ENCODE measurements around the gene HCK.

Gene HCK

GRCh38 chr20:32134026-32134425, 82.0 kb downstream of the HCK start:
- Histone ChIP-seq H3K27me3 (replicated peaks; ENCODE audit: control insufficient read depth, insufficient read depth, low read length, poor library complexity, severe bottlenecking) (no peaks in the 10 kb centered on the region), H3K4me3 (ENCODE audit: insufficient read depth, low read depth, low read length, poor library complexity, severe bottlenecking) (no peak overlapping the region), H3K9me3 (ENCODE audit: control insufficient read depth, low read length) (no peaks in the 10 kb centered on the region), H3K4me1 (ENCODE audit: control insufficient read depth, insufficient read depth, low read length, poor library complexity, severe bottlenecking) (no peaks in the 10 kb centered on the region), H3K27ac (ENCODE audit: insufficient read depth, low read length, poor library complexity, severe bottlenecking) (no peak overlapping the region), H3K36me3 (ENCODE audit: control insufficient read depth, insufficient read depth, low read length) (peaks cover 39% of the 10 kb centered on the region)
- DNase-seq: no peak

- Histone ChIP-seq H3K36me3 (ENCODE audit: control insufficient read depth, insufficient read depth, low read length) (peaks cover 56% of the 10 kb centered on the region), H3K9me3 (ENCODE audit: control insufficient read depth, low read length) (no peaks in the 10 kb centered on the region)
- DNase-seq: no peak
These were observed 84.0 kb downstream of the HCK start for GRCh38 chr20:32135983-32136515.

GRCh38 chr20:32138921-32139320, 86.9 kb downstream of the HCK start:
- Histone ChIP-seq H3K27ac (ENCODE audit: insufficient read depth, low read length, poor library complexity, severe bottlenecking) (no peak overlapping the region), H3K4me1 (ENCODE audit: control insufficient read depth, insufficient read depth, low read length, poor library complexity, severe bottlenecking) (no peaks in the 10 kb centered on the region), H3K36me3 (ENCODE audit: control insufficient read depth, insufficient read depth, low read length) (peaks cover 75% of the 10 kb centered on the region), H3K4me3 (ENCODE audit: insufficient read depth, low read depth, low read length, poor library complexity, severe bottlenecking) (no peak overlapping the region), H3K9me3 (ENCODE audit: control insufficient read depth, low read length) (no peaks in the 10 kb centered on the region), H3K27me3 (replicated peaks; ENCODE audit: control insufficient read depth, insufficient read depth, low read length, poor library complexity, severe bottlenecking) (no peaks in the 10 kb centered on the region)
- no peak for DNase-seq

More at GRCh38 chr20:32135983-32136515, 84.0 kb downstream of the HCK start:
- no peaks in the 10 kb centered on the region for H3K4me1 ChIP-seq (ENCODE audit: control insufficient read depth, insufficient read depth, low read length, poor library complexity, severe bottlenecking)
- H3K4me3 ChIP-seq (ENCODE audit: insufficient read depth, low read depth, low read length, poor library complexity, severe bottlenecking): no peak overlapping the region
- H3K27ac ChIP-seq (ENCODE audit: insufficient read depth, low read length, poor library complexity, severe bottlenecking): no peak overlapping the region
- H3K27me3 ChIP-seq (replicated peaks; ENCODE audit: control insufficient read depth, insufficient read depth, low read length, poor library complexity, severe bottlenecking): no peaks in the 10 kb centered on the region

GRCh38 chr20:32139947-32140346, 87.9 kb downstream of the HCK start:
- no peak overlapping the region for H3K27ac ChIP-seq (ENCODE audit: insufficient read depth, low read length, poor library complexity, severe bottlenecking)

GRCh38 chr20:32140603-32141002, 88.6 kb downstream of the HCK start:
- H3K36me3 ChIP-seq (ENCODE audit: control insufficient read depth, insufficient read depth, low read length): peaks cover 88% of the 10 kb centered on the region
- no peak for DNase-seq
- H3K4me1 ChIP-seq (ENCODE audit: control insufficient read depth, insufficient read depth, low read length, poor library complexity, severe bottlenecking): no peaks in the 10 kb centered on the region
- H3K27ac ChIP-seq (ENCODE audit: insufficient read depth, low read length, poor library complexity, severe bottlenecking): no peak overlapping the region
- no peaks in the 10 kb centered on the region for H3K27me3 ChIP-seq (replicated peaks; ENCODE audit: control insufficient read depth, insufficient read depth, low read length, poor library complexity, severe bottlenecking)
- no peak overlapping the region for H3K4me3 ChIP-seq (ENCODE audit: insufficient read depth, low read depth, low read length, poor library complexity, severe bottlenecking)
- no peaks in the 10 kb centered on the region for H3K9me3 ChIP-seq (ENCODE audit: control insufficient read depth, low read length)

More at GRCh38 chr20:32139947-32140346, 87.9 kb downstream of the HCK start:
- Histone ChIP-seq H3K4me3 (ENCODE audit: insufficient read depth, low read depth, low read length, poor library complexity, severe bottlenecking) (no peak overlapping the region), H3K9me3 (ENCODE audit: control insufficient read depth, low read length) (no peaks in the 10 kb centered on the region), H3K36me3 (ENCODE audit: control insufficient read depth, insufficient read depth, low read length) (peaks cover 81% of the 10 kb centered on the region), H3K4me1 (ENCODE audit: control insufficient read depth, insufficient read depth, low read length, poor library complexity, severe bottlenecking) (no peaks in the 10 kb centered on the region), H3K27me3 (replicated peaks; ENCODE audit: control insufficient read depth, insufficient read depth, low read length, poor library complexity, severe bottlenecking) (no peaks in the 10 kb centered on the region)
- DNase-seq: no peak

- Histone ChIP-seq H3K36me3 (ENCODE audit: control insufficient read depth, insufficient read depth, low read length) (peaks cover 90% of the 10 kb centered on the region), H3K4me3 (ENCODE audit: insufficient read depth, low read depth, low read length, poor library complexity, severe bottlenecking) (no peak overlapping the region), H3K4me1 (ENCODE audit: control insufficient read depth, insufficient read depth, low read length, poor library complexity, severe bottlenecking) (no peaks in the 10 kb centered on the region), H3K27ac (ENCODE audit: insufficient read depth, low read length, poor library complexity, severe bottlenecking) (no peak overlapping the region), H3K9me3 (ENCODE audit: control insufficient read depth, low read length) (no peaks in the 10 kb centered on the region), H3K27me3 (replicated peaks; ENCODE audit: control insufficient read depth, insufficient read depth, low read length, poor library complexity, severe bottlenecking) (no peaks in the 10 kb centered on the region)
- DNase-seq: no peak
These were observed 89.5 kb downstream of the HCK start for GRCh38 chr20:32141465-32141980.

GRCh38 chr20:32142088-32142487, 90.0 kb downstream of the HCK start:
- H3K27ac ChIP-seq (ENCODE audit: insufficient read depth, low read length, poor library complexity, severe bottlenecking): no peak overlapping the region
- no peaks in the 10 kb centered on the region for H3K27me3 ChIP-seq (replicated peaks; ENCODE audit: control insufficient read depth, insufficient read depth, low read length, poor library complexity, severe bottlenecking)
- H3K4me1 ChIP-seq (ENCODE audit: control insufficient read depth, insufficient read depth, low read length, poor library complexity, severe bottlenecking): no peaks in the 10 kb centered on the region
- no peaks in the 10 kb centered on the region for H3K9me3 ChIP-seq (ENCODE audit: control insufficient read depth, low read length)
- peaks cover 86% of the 10 kb centered on the region for H3K36me3 ChIP-seq (ENCODE audit: control insufficient read depth, insufficient read depth, low read length)
- H3K4me3 ChIP-seq (ENCODE audit: insufficient read depth, low read depth, low read length, poor library complexity, severe bottlenecking): no peak overlapping the region
- no peak for DNase-seq

GRCh38 chr20:32142991-32143390, 90.9 kb downstream of the HCK start:
- no peak for DNase-seq
- peaks cover 78% of the 10 kb centered on the region for H3K36me3 ChIP-seq (ENCODE audit: control insufficient read depth, insufficient read depth, low read length)
- H3K27ac ChIP-seq (ENCODE audit: insufficient read depth, low read length, poor library complexity, severe bottlenecking): no peak overlapping the region
- H3K4me3 ChIP-seq (ENCODE audit: insufficient read depth, low read depth, low read length, poor library complexity, severe bottlenecking): no peak overlapping the region
- H3K27me3 ChIP-seq (replicated peaks; ENCODE audit: control insufficient read depth, insufficient read depth, low read length, poor library complexity, severe bottlenecking): no peaks in the 10 kb centered on the region
- no peaks in the 10 kb centered on the region for H3K9me3 ChIP-seq (ENCODE audit: control insufficient read depth, low read length)
- H3K4me1 ChIP-seq (ENCODE audit: control insufficient read depth, insufficient read depth, low read length, poor library complexity, severe bottlenecking): no peaks in the 10 kb centered on the region

- no peak for DNase-seq
- Histone ChIP-seq H3K4me1 (ENCODE audit: control insufficient read depth, insufficient read depth, low read length, poor library complexity, severe bottlenecking) (no peaks in the 10 kb centered on the region), H3K36me3 (ENCODE audit: control insufficient read depth, insufficient read depth, low read length) (peaks cover 69% of the 10 kb centered on the region)
These were observed 93.0 kb downstream of the HCK start for GRCh38 chr20:32144898-32145662.

GRCh38 chr20:32149566-32150170, 97.6 kb downstream of the HCK start:
- Histone ChIP-seq H3K4me1 (ENCODE audit: control insufficient read depth, insufficient read depth, low read length, poor library complexity, severe bottlenecking) (no peaks in the 10 kb centered on the region), H3K27me3 (replicated peaks; ENCODE audit: control insufficient read depth, insufficient read depth, low read length, poor library complexity, severe bottlenecking) (no peaks in the 10 kb centered on the region), H3K4me3 (ENCODE audit: insufficient read depth, low read depth, low read length, poor library complexity, severe bottlenecking) (no peak overlapping the region), H3K36me3 (ENCODE audit: control insufficient read depth, insufficient read depth, low read length) (peaks cover 51% of the 10 kb centered on the region), H3K27ac (ENCODE audit: insufficient read depth, low read length, poor library complexity, severe bottlenecking) (no peak overlapping the region), H3K9me3 (ENCODE audit: control insufficient read depth, low read length) (no peaks in the 10 kb centered on the region)
- no peak for DNase-seq

More at GRCh38 chr20:32144898-32145662, 93.0 kb downstream of the HCK start:
- no peaks in the 10 kb centered on the region for H3K9me3 ChIP-seq (ENCODE audit: control insufficient read depth, low read length)
- no peak overlapping the region for H3K4me3 ChIP-seq (ENCODE audit: insufficient read depth, low read depth, low read length, poor library complexity, severe bottlenecking)
- no peak overlapping the region for H3K27ac ChIP-seq (ENCODE audit: insufficient read depth, low read length, poor library complexity, severe bottlenecking)
- H3K27me3 ChIP-seq (replicated peaks; ENCODE audit: control insufficient read depth, insufficient read depth, low read length, poor library complexity, severe bottlenecking): no peaks in the 10 kb centered on the region

Measured in effector memory CD4-positive, alpha-beta T cell (primary cell).